ENCODE data around the gene CDHR3.
A peak's percentile ranks its signal among the peaks of the same experiment; 100 is the strongest.

Gene CDHR3

GRCh38 chr7:106026101-106026500 lies 63.0 kb downstream of the CDHR3 start:
- DNase-seq (ENCODE audit: low read depth) = no peak

DNA sequence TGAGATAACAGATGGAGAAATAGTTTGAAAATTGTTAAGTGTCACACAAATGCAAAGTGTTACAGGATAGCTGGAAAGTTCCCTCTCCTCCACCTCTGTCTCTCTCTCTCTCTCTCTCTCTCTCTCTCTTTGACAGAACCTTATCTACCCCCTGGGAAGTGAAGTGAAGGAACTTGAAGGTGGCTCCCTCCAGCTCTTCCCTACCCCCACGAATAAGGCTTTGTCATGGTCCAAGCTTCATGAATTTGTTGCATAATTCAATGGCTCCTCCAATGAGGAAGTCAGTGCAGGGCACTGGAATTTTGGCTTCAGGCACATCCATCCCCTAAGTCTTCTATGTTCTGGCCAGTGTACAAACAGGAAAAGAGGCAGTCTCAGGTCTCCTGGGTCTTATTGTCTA lies 66.4 kb downstream of the CDHR3 start:
- no peak for DNase-seq (ENCODE audit: low read depth)

GRCh38 chr7:106029941-106030340 lies 66.9 kb downstream of the CDHR3 start:
- DNase-seq (ENCODE audit: low read depth) = no peak

GRCh38 chr7:106031300-106032035 lies 68.4 kb downstream of the CDHR3 start:
- no peak for DNase-seq (ENCODE audit: low read depth)

DNA sequence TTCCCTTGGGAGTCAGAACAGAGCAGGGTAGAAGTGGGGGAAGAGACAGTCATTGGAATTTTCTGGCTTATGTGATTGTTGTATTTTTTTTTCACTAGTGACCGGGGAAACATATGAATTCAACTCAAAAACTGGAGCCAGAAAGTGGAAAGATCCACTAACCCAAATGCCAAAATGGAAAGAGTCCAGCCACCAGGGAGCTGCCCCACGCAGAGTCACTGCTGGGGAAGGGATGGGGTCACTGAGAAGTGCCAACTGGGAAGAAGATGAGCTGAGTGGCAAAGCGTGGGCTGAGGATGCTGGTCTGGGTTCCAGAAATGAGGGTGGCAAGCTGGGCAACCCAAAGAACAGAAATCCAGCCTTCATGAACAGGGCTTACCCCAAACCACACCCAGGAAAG lies 69.2 kb downstream of the CDHR3 start:
- no peak for DNase-seq (ENCODE audit: low read depth)

DNA sequence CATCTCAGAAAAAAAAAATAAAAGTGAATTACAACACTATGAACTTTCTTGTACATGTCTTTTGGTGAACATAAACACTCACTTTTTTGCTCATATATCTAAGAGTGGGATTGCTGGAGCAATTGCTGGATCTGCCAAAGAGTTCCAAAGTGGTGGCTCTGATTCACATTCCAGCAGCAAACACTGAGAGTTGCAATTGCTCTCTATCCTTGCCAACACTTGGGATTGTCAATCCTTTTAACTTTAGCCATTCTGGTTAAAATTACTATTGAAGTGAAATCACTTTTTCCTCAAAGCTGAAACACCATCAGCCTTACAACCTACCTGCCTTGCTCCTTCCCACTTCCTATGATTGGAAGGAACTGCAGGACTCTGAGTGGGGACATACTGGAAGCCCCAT lies 70.7 kb downstream of the CDHR3 start:
- DNase-seq (ENCODE audit: low read depth) = no peak

DNA sequence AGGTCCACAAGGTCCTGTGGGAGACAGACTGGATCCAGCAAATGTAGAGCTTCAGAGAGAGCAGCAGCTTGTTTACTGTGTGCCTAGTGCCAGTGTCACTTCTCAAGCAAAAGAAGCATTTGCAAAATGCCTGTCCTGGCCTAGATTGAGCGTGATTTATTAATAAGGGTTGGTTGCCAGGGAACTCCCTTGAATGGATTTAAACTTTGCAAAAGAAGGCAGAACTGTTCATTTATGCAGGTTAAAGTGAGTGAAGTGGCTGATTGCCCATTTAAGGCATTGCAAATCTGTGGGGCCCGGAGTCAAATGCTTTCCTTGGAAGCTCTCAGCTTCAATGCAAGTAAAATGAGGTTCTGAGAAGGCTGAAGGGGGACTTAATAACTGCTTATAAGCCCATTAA lies 71.3 kb downstream of the CDHR3 start:
- no peak for DNase-seq (ENCODE audit: low read depth)

DNA sequence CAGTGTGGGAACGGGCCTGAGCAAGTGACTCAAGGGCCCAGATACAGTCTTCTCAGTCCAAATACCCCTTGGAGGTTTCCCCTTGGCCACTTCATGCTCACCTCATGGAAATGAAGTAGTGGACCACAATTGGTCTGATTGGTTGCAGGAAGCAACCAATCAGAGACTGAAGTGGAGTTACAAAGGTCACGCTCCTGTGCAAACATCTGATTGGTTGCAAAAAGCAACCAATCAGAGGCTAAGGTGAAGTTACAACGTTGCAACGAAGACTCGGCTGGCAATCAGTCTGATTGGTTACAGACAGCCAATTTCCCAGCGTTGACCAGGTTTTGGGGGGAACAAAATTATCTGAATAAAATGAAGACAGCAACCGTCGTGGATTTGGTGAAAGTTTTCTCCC lies 72.5 kb downstream of the CDHR3 start:
- no peak for DNase-seq (ENCODE audit: low read depth)

DNA sequence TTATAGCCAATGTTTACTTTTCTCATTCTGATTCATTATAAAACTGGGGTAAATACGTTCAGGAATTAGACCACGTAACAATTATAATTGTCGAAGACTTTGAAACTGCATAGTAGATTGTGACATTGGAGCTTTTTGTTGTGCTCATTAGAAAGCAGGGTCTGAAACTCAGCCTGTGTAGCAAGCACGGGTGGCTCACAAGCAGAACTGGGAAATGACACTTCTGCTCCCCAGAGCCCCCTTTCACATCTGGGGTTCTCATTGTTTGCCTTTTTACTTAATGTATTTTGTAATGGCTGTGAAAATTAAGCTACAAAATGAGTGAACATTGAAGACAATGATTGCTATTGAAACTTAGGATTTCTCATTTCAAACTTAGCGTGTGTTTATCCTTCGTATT lies 72.9 kb downstream of the CDHR3 start:
- DNase-seq (ENCODE audit: low read depth) = no peak

DNA sequence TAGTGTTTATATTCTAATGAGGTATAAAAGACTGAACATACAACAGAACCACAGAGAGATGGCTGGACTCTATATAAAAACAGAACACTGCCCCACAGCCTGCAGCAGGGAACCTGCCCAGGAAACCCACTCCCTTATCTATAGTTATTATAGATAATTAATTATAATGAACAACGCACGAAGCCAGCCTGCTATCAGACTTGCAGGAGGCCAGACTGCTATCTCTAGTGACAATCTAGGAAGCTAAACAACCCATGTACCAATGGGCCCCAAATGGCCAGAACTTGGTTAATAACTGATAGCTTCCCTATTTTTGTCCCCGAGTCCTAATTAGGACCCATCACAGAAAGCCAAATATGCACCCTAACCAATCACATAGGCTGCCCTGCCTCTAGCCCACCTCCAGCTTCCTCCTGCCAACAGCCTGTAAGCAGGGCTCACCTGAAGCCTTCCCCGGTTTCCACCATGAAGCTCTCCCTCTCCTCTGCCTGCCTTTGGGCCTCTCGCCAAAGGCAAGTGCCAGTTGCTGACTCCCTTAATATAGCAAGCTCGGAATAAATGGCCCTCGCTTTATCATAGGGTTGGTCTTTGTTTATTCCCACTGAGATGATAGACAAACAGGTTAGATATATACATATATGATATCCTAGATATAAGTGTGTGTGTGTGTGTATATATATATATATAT lies 74.6 kb downstream of the CDHR3 start:
- DNase-seq (ENCODE audit: low read depth) = no peak

DNA sequence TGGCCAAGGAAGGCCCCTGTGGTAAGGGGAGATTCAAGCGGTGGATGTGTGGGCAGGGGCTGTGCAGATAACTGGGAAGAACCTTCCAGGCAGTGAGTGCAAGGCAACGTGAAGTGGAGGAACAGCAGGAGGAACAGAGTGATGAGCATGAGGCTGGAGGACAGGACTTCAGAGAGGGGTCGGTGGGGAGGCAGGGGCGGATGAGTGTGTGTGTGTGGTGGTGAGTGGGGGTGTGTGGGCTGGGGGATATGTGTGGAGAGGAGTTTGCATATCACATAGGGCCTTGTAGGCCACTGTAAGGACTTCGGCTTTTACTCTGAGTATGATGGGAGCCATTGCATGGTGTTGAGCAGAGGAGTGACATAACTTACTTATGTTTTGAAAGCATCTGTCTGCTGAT lies 75.2 kb downstream of the CDHR3 start:
- no peak for DNase-seq (ENCODE audit: low read depth)

DNA sequence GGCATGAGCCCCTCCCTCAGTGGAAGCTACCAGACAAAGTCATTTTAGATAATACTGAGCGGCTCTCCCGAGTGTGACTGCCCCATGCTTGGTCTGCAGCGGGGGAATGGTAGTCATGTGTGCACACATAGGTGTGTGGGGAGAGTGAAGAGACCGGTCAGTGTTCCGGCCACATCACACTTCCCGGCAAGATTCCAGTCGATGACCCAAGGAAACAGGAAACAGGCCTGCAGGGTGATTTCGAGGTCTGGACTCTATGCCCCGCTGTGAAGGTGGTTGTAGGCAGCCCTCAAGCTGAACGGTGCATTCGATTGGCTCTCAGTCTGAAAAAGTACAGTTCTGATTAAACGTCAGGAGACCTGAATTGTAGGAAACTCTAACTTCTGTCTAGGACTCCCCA lies 75.9 kb downstream of the CDHR3 start:
- DNase-seq (ENCODE audit: low read depth) = no peak

GRCh38 chr7:106039486-106040060 lies 76.5 kb downstream of the CDHR3 start:
- no peak for DNase-seq (ENCODE audit: low read depth)

GRCh38 chr7:106041140-106041717 lies 78.2 kb downstream of the CDHR3 start:
- DNase-seq (ENCODE audit: low read depth) = peak; percentile 8

DNA sequence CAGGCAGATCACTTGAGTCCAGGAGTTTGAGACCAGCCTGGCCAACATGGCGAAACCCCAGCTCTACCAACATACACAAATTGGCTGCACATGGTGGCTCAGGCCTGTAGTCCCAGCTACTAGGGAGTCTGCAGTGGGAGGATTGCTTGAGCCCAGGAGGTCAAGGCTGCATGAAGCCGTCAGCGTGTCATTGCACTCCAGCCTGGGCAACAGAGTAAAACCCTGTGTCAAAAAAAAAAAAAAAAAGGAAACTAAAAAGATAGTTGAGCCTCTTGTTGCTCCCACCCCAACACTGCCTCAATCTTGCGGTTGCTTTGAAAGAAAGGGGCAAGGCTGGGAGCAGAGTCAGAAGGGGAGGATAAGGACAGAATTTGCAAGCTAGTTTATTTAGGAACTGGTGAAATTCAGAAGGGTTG lies 79.1 kb downstream of the CDHR3 start:
- DNase-seq (ENCODE audit: low read depth) = no peak

GRCh38 chr7:106045139-106045538 lies 82.1 kb downstream of the CDHR3 start:
- no peak for DNase-seq (ENCODE audit: low read depth)

GRCh38 chr7:106045586-106045985 lies 82.5 kb downstream of the CDHR3 start:
- no peak for DNase-seq (ENCODE audit: low read depth)

GRCh38 chr7:106047184-106047583 lies 84.1 kb downstream of the CDHR3 start:
- no peak for DNase-seq (ENCODE audit: low read depth)

DNA sequence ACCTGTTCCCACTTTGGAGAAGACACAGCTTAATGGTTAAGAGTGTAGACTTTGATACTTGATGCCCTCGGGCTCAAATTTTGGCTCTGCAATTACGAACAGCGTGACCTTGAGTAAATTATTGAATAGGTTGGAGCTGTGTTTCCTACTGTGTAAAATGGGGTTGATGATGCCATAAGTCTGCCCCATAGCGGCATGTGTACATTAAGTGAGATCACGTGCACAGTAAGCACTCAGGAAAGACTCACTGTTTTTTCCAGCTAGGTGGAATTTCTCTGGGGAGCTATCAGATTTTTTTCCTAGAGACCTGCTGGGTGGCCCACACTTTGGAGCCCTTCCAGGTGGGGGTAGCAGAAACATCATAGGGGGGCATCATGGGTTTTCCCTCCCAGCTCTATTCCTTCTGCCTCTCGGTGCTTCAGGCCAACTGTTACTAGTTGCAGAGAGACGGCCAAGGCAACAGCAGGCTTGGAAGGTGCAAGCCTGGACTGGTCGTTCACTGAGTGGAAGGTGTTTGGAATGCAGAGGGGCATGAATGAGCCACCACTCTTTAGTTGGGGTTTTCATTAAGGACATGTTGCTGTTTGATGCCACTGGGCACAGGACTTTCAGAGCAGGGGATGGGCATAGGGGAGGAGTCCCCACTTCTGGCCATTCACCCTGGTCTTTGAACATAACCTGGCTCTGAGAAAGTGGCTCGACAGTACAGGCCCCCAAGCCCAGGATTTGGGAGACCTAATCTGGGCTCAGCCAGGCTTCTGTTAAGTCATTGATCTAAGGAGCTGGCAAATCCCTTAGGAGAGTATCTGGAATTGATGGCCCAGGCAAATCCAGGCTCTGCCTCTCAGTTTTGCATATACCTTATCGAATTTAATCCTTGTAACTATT lies 85.0 kb downstream of the CDHR3 start:
- DNase-seq (ENCODE audit: low read depth) = no peak

GRCh38 chr7:106048706-106049020 lies 85.6 kb downstream of the CDHR3 start:
- DNase-seq (ENCODE audit: low read depth) = no peak

- DNase-seq (ENCODE audit: low read depth) = no peak
Measured at GRCh38 chr7:106049139-106049752, 86.2 kb downstream of the CDHR3 start.
